ENCODE data around the gene FAM53A.
"Not testable (repeated sequence)": the region's sequence is repeated elsewhere in the genome, so short reads cannot be mapped to it uniquely, and the experiment has no call there.

Gene FAM53A

GRCh38 chr4:1716065-1716945 lies 32.2 kb upstream of the FAM53A start:
- DNase-seq: no peak

DNA sequence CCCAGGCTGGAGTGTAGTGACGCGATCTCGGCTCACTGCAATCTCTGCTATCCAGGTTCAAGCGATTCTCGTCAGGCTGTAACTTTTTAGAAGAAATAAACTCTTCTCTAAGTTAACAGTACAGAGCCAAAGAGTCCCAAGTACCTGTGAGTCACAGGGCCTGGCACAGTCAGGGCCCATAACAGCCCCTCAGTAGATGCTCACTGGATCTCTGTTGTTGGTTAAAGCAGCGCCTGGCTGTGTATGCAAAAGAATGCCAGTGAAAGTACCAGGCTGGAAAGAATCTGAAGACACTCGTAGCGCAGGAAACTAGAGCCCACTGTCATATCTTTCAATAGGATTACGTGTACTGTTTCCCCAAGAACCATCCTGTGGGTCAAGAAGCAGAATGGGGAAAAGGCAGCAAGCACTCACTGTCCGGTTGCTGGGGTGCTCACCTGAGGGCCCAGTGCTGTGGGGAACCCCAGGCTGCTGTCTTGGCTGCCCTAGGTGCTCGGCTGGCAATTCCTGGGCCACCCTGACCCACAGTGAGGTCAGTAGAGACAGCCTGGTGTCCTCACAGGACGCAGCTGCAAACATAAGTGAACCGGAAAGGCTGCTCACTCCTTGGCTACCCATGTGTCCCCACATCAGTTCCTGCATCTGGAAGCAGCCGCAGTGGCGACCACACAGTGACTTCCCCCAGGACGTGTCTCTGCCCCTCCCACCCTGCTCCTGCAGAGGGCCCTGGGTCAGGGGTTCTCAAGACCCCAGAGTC lies 31.1 kb upstream of the FAM53A start:
- DNase-seq: no peak

DNA sequence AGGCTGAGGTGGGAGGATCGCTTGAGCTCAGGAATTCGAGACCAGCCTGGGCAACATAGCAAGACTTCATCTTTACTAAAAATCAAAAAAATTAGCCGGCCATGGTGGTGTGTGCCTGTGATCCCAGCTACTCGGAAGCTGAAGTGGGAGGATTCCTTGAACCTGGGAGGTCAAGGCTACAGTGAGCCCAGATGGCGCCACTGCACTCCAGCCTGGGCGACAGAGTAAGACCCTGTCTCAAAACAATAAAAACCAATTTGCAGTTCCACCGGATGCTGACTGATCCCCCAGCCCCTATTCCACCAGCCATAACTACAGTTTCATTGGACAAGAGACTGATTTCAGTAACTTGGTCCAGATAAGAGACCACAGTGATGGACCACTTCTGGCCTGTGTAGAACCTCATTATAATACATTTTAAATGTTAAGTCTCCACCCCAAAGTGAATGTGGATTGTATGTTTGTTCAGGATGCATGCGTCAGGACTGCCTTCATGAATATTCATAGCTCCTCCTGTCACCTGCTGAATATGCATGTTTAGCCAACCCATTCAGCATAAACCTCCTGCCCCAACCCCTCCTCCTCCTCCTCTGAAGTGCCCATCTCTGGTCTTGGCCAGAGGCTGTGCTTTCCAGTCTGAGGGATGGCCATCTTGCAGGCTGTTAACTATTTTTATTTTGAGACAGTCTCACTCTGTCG lies 30.3 kb upstream of the FAM53A start:
- no peak for DNase-seq

- DNase-seq: no peak
Measured at GRCh38 chr4:1713003-1713851, 29.1 kb upstream of the FAM53A start.

GRCh38 chr4:1712216-1713002 lies 28.3 kb upstream of the FAM53A start, which contains the start of gene SLBP:
Gene SLBP (minus strand): TSS chr4:1712319. CDS start chr4:1712188, 131 bp downstream.
- DNase-seq: peak; percentile 98

GRCh38 chr4:1711571-1712215 lies 27.6 kb upstream of the FAM53A start:
- no peak for DNase-seq

DNA sequence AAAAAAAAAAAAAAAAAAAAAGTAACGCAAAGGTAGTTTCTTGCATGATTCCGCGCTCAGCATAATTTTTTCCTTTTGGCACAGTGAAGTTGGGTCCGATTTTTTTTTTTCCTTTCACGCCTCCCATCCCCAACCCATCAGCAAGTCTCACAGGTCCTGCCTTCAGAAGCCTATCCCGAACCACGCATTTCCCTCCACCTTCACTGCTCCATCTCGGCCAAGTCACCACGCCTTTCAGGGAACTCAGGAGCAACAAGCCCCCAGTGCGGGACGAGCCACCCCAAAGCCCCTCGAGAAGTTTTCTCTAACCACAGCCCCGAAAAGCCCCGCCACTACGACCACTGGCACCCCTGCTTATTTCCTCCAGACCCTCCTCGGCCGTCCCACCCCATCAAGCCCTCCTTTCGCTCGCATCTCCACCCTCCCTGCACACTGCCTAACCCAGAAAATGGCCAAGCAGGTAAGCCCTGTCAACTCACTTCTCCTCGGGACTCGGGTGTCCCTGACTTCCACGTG lies 27.0 kb upstream of the FAM53A start:
- DNase-seq: no peak

- no peak for DNase-seq
Measured at GRCh38 chr4:1708581-1708980, 24.5 kb upstream of the FAM53A start.

DNA sequence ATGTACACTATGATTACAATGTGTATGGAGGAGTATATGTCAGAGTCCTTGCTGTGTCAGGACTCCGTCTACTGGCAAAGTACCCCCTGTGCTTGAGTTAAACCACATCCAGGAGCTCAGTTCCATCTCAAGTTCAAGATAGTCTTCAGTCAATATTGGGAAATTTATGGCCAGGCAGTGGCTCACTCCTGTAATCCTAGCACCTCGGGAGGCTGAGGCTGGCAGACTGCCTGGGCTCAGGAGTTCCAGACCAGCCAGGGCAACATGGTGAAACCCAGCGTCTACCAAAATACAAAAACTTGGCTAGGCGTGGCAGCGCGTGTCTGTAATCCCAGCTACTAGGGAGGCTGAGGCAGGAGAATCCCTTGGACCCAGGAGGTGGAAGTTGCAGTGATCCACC lies 22.2 kb upstream of the FAM53A start:
- no peak for DNase-seq

GRCh38 chr4:1705732-1706131 lies 21.6 kb upstream of the FAM53A start:
- no peak for DNase-seq

DNA sequence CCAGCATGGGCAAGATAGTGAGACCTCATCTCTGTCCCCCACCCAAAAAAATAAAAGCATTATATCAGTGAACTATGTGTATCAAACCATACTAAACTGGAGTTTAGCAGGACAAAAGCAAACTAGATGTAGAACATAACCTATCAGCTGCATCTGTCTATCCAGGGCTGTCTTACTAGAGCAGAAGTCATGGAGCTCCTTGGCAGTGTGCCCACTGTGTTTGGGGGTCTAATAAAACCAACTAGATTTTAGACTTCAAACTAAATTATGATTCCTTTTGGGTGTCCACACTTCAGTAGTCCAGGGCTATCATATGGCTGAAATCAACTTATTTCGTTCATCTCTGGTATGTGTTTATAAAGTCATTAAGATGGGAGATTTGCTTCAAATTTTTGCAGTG lies 19.8 kb upstream of the FAM53A start:
- DNase-seq: no peak

GRCh38 chr4:1701671-1702070 lies 17.6 kb upstream of the FAM53A start:
- not testable (repeated sequence) for DNase-seq

DNA sequence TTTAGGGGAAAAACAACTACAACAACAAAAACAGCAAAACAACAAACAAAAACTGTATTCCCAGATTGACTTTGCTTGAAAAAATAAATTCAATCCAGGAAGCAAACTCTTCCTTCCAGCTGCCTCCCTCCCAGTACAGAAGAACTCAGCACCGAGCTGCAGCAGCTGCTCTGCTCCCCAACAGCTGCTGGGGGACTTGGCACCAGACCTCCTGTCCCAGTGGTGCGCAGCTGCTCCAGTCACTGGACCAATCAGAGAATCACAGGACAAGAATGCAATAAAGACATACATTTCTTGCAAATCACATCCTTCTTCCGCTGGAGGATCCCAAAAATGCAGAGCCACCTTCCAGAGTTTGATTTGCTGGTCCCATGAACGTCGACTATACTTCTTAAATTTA lies 11.8 kb upstream of the FAM53A start:
- no peak for DNase-seq

GRCh38 chr4:1693131-1693896 lies 9.2 kb upstream of the FAM53A start:
- DNase-seq: peak; percentile 74

DNA sequence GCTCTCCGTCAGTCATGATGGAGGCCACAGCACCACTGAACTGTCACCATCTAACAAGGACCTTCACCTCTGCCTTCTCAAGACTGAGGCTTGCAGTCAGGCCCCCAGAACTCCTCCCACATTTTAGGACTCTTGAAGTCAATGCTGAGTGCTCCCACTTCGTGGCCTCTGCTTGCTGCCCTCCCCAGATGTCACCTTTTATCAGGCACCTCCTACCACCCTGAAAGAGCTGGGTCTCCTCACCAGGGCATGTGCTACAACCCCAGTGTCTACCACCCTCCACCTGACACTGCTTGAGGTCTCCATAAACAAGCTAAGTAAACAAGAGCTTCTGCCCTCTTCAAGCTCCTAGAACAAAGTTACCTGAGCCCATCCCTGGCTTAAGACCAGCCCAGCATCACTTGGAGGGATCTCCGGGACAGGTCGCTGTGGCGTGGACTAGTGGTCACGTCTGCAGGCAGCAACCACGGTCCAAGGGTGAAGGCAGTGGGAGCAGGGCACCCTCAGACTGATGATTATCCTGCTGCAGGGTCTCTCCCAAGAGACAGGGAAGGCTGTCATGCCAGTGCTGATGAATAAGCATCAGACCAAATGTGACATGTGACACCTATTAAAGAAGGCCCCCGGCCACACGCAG lies 7.7 kb upstream of the FAM53A start:
- no peak for DNase-seq

DNA sequence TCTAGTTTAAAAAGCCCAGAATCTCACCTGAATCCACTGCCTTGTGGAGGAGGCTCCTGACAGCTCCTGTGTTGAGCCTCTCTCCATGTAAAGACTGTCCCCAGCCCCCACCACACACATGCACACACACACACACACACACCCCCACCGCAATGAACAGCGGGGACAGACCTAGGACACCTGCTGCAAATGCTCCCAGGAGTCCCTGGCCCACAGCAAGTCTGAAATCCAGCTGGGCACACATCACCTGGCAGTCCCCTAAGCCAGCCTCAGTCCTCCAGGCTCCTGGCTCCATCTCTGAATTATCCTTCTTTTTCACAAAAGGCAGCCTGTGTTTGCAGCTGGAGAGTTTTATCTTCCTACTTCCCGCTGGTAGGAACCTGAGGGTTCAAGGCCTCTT lies 6.6 kb upstream of the FAM53A start:
- no peak for DNase-seq

DNA sequence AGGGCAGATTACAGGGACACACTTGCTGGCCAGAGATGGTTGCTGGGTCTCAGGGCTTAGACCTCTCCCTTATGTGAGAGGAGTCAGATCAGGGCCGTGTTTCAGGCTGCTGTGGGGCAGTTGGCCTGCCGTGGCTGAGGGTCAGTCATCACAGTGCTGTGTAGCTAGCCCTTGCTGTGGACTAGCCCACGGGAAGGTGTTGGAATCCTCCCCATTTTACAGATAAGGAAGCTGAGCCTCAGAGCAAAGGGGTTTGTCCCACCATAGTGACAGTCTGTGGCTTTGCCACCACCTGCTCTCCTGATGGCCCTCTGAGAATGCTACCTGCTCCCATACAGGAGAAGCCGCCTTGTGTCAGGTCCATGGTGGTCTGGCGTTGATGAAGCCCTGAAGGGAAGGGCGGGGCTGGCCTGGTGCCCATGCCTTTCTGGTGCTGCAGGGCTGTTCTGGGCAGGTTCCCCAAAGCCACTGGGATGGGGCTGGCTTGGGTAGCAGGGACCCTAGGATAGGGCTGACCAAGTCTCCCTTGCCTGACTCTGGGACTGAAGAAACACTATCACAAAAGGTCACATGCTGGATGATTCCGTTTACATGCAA lies 2.4 kb upstream of the FAM53A start:
- DNase-seq: no peak

DNA sequence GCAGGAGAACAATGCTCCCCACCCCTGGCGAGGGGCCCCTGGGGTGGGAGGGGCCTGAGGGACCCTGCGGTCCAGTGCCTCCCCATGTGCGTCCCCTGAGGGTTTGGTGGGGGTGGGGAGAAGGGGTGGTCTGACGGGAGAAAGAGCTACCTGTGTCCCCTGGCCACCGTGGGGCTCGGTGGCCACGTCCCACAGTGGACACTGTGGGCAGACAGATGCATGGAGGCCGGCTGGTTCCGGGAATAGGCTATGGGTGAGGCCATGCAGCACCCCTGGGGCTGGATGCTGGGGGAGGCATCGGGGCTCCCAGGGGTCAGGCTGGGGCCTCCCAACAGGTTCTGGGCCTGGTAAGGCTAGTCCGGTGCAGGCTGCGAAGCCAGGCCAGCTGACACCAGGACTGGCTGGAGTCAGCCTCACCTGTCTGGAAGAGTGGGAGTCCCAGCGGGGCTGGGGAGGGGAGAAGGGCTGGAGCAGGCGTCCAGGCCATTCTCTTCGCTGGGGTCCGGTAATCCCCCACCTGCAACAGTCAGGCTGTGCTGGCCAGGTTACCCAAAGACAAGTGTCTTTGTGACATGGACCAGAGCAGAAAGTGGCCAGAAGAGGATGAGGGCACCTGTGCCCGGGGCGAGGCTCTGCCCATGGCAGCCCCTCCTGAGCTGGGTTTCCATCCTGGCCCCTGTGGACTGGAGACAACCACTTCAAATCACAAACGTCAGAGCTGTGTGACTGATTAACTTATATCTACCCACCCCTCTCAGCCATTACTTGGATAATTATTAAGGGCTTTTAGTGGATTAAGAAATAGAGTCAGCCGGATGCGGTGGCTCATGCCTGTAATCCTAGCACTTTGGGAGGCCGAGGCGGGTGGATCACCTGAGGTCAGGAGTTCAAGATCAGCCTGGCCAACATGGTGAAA lies 1.4 kb upstream of the FAM53A start:
- no peak for DNase-seq

Data from effector CD4-positive, alpha-beta T cell (primary cell).